HG03469 (cell line): ENCODE measurements around the gene INSC.

Experiments
- ATAC-seq: cut with Tn5 transposase; IDR thresholded peaks from one replicate; pipeline ENCODE4 v1.9.1; 2021; ENCODE audit warnings: mild to moderate bottlenecking, moderate library complexity, moderate number of reproducible peaks; ENCODE audit not compliant: unreplicated experiment

The INSC gene

DNA sequence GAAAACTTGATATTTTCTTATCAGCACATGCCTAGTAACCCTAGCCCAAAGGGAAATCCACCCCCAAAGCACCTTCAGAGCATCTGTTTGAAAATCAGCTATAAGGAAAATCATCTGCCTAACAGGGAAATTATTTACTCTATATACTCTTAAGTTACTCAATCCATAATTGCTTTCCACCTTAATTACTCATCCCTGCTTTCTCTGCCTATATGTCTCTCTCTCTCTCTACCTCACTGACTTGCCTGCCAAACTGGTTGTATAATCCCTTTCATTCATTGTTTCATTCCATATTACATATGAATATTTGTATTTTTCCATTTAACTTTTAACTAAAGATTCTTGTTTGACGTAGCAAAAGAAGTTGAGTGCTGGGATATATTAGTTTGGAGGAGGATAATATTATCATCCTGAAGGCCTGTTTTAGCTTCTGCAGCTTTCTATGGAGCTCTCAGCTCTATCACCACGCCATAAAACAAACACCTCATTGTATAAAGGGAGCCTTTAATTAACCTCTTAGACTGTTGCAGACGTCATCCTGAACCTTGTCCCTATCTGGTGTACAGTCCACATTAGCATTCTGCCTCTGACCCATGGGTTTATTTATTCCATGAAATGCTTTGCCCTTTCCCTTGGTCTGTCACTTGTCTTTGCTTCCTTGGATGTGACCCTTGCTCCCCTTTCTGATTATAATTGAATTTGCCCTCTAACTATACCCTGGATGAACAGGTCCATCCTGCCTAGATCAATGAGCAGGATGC is 98.9 kb downstream of the INSC start:
- no peak for ATAC-seq

DNA sequence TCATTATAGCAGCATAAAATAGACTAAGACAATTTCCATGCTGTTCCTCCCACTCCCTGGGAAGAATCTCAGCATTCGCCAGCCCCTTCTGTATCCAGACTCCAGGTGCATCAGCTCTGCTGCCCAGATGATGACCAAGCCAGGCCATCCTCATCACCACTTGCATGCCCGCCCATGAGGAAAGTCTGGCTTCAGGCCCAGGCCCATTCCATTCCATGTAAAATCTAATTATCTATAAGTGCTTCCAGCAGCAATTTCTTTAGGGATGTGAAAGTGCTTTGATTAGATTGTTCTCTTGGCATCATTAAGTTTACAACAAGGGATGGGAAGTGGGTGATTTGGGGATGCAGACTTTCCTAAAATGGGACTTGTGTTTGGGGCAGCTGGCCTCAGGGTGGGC is 100.3 kb downstream of the INSC start:
- ATAC-seq = no peak

DNA sequence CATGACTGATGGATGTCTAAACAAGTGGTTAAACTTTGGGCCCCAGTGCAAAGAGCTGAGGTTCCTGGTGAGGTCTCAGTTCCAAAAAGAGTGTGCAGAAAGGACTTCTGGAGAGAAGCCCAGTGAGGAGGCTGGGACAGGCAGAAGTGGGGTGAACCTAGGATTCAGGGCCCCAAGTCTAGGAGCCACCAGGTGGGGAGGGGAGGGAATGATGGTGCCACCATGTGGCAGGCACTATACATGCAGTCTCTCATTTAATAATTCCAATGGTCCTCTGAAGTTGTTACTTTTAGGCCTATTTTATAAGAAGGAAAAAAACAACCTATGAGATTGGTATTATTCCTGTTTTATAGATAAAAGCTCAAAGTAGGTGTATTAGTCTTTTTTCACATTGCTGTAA is 102.0 kb downstream of the INSC start:
- ATAC-seq = peak; percentile 65

DNA sequence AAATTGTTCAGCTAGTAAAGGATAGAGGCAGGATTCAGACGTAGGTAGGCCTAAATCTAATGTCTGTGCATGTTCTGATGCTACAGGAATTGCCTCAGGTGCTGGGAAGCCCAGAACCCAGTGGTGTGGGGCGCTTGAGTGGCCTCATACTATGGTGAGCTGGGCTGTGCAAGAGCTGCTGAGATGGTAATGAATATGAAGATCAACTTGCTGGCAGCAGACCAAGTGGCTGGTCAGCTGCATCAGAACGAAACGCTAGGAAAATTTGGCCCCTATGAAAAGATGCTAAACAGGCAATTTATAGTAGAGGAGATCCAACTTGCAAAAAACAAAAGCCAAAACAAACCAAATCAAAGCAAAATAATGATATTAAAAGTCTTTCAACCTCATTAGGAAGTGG is 102.7 kb downstream of the INSC start:
- no peak for ATAC-seq

DNA sequence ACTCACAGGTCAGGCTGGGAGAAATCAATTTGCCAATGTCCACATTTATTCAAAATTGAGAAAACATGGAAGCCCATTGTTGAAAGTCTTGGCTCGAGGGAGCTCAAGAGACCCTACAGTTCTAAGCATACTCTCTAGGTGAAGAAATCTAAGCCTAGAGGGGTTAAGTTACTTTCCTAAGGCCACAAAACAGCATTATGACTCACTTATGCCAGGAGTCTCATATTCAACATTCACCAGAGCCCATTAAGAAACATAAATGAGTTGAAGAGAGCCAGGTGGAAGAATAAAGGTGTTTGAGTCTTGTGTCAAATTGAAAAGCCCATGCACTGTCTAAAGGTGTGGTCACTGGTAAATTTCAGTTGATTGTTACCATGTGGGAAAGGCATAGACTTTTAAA is 108.1 kb downstream of the INSC start:
- no peak for ATAC-seq

DNA sequence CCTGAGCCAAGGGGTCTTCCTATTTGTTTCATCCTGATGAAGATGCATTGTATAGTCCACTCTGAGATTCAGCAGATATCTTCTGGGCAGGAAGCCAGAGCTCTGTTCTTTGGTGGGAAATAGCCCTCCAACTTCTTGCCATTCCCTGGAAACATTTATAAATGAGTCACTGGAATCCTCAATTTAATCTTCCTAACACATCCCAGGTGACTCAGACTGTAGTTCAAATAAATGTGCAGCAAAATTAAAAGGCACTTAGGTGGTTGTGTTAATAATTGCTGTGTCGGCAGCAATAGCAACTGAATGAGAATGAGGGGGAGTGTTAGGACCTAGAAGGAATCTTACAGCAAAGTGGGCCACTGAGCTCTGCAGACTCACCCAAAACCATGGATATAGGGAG is 108.6 kb downstream of the INSC start:
- ATAC-seq = no peak

DNA sequence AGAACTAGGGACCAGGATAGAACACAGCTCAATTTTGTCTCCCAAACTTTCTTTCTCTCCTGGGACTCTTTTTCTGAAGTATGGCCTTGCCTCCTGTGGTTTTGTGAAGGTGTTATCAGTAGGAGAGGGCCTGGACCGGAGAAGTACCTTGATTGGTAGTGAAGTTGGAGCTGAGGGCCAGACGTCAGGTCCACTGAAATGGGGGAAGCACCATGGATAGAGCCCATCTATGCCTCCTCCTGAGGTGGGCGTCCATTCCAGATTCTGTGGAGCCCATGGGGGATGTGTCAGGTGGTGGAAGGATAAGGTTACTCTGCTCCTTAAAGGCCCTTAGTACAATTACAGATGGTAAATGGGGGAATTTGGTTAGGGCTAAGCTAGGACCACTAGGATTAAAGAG is 109.7 kb downstream of the INSC start:
- ATAC-seq = no peak

DNA sequence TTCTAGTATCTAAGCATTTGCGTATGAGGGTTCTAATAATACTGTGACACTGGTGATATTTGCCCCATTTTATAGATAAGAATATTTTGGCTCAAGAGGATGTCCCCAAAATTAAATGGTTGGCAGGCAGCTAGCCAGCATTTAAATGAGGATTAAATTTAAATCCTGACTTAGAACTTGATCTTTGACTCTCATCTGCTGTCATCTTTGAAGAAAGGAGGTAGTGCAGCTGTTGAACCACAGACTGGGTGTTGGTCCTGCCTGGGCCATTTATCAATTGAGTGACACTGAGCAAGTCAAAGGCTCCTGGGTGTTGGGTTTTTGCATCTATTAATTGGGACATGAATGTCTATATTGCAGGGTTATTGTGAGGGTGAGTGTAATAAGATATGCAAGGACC is 112.3 kb downstream of the INSC start:
- ATAC-seq = no peak

DNA sequence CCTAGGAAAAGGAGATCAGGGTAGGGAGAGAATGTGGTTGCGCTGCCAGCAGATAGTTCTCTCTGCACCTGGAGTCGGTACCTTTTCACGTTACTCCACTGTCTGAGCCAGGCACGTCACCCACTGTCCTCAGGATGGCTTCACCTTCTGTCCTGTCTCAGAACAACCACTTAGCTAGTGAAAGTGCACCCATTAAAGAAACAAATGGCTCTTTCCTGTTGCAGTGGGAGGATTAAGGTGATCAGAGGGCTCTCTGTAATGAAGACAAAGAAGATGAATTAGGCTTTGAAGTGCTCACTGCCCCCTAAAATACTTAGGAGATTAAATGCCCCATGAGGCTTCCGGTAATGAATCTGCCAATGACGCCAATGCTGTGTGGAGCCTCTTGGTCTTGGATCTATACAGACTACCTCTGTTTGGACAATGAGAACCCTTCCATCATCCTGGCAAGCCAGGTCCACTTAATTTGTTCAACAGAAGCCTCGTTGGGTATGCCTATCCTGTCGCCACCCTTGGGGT is 113.7 kb downstream of the INSC start:
- no peak for ATAC-seq

DNA sequence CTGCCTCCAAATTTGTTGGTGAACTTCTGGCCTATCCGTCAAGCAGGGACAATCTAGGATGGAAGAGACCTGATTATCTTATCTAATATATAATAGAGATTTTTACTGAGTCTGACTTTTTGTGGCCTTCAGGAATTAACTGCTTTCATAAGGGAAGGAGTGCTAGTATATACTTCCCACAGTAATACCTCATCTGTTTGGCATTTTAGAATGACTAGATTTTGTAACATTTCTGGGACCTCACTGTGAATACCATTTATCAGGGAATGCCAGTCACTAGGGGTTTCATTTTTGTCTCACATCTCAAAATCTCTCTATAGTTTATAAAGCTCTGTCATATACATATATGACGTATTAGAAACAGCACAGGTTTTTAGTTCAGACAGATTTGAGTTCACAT is 114.3 kb downstream of the INSC start:
- ATAC-seq = no peak

DNA sequence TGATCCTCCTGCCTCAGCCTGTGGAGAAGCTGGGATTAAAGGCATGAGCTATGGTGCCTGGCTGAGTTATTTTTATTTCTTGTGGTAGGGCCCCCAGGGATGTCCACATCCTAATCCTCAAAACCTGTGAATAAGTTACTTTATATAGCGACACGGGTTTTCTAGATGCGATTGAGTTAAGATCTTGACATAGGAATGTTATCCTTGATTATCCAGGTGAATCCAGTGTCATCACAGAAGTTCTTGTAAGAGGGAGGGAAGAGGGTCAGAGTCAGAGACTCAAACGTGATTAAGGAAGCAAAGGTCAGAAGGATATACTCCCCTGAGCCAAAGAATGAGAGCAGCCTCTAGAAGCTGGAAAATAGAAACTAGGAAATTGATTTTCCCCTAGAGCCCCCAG is 117.8 kb downstream of the INSC start:
- no peak for ATAC-seq

DNA sequence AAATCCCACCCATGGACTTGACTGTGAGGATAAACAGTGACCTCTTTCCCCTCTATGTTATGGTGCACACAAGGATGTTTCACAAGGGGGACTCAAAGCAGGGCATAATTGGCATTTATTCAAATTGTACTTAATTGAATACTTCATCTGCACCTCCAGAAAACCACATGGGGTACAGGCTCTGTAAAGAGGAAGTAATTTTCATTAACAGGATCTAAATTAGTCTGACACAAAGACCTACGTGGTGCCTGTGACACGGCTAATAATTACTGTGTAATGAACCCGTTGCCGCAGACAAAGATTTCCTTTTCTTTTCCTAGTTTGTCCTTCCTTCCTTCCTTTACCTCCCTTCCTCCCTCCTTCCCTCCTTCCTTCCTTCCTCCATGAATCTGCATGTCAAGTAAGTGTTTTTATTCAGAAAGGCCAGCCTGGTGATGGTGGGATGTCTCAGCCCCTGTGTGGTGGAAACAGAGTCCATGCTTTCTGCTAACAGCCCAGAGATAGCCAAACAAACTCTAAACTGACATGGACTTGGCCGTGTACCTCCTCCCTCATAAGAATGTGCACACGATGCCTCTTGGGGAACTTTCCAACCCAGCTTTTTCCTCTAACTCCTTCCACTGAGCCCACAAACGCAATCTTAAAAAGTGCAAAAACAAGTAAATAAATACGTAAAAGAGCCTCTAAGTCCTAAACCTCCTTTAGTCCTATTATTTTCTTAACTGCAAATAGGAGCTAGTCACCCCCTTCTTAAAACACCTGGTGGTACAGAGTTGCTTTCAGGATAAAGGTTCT is 118.8 kb downstream of the INSC start:
- no peak for ATAC-seq

DNA sequence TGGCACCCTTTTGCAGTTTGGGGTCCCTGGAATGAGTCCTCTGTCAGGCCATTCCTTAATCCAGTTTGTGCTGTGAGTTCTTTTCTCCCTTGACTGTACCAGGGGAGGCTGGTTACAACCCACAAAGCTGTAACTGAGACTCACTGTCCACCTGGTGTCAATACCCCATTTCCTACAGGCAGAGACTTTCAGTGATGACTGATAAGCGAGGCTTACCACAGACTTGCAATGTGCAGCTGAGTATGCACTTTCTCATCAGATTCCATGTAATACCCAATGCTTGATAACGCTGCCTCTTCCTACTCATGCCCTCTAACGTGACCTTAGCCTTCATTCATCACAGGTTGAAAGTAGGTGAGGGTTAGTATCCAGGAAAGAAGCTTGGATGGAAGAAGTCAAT is 120.1 kb downstream of the INSC start:
- no peak for ATAC-seq

DNA sequence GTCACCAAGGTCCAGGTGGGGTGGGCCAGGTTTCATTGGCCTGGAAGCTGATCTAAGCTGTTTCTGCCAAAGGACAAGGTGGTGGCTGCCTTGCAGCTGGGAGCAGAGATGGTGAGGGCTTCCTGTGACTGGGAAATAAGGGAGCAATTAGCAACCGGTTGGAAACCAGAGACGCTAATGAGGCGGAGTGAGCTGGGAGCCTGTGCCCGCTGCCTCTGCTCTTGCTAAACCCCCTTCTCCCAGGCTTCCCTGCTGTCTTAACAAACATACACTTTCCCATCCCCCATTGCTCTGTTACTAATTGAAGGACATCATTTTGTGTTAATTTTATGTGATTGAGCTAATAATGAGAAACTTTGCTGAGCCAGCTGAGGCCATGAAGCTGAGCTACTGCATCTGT is 121.8 kb downstream of the INSC start:
- ATAC-seq = no peak

DNA sequence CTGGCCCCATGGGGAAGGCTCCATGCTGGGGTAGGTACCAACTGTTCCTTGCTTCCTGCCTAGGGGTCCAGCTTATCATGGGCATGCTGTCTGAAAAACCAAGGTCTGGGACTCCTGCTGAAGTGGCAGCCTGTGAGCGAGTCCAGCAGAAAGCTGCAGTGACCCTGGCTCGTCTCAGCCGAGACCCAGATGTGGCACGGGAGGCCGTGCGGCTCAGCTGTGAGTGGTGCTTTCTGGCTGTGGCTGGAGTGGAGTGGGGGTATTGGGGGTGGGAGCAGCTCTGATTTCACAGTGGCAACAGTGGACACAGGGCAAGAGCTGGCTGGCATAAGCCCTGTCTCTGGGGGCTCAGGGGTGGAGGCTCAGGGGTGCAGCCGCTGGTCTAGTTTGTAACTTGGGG is 124.1 kb downstream of the INSC start:
- ATAC-seq = no peak

DNA sequence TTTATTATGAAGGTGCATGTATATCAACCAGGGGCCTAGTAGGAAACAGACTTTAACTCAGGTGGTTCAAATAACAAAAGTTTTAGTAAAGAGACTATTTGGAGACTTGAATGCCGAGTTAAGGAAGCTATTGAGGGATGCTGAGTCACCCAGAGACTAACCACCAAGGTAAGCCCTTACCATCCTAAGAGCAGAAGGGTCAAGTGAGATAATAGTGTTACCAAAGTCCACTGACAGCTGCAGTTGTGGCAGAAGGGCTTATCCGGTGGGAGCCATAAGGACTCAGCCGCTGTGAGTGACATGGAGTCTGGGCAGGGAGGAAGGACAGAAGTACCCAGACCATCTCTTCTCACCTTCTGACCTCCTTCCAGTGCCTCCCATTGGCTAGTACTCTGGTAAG is 134.0 kb downstream of the INSC start:
- no peak for ATAC-seq

DNA sequence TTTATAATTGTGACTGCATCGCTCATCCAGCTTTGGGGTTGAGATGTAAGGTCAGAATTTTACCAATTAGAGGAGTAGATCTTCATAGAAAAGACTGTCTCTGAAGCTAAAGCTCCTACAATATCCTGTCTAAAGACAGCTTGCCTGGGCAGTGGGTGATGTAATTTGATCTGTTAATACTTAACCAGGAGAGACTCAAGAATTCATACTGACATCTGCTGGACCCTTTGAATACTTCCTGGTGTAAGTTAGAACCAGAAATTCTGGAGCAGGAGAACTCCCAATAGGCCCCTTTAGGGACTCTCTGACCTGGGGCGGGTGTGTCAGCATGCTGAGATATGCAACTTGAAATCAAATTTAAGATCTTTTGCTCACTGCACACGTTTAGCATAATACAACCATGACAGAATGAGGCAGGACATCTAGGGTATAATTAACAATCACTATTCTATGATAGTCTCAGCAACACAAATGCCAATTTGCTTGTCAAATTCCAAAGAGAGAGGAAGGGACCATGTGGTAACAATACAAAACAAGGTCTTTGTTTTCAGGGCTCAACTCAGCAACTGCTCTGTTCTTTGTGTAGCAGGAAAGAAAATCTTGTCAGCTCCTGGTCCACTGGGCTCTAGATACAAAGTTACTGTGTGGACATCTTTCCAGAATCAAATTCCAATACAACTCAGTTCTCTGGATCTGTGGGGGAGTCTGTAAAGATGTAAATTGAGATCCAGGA is 143.9 kb downstream of the INSC start:
- peak; percentile 58 for ATAC-seq

DNA sequence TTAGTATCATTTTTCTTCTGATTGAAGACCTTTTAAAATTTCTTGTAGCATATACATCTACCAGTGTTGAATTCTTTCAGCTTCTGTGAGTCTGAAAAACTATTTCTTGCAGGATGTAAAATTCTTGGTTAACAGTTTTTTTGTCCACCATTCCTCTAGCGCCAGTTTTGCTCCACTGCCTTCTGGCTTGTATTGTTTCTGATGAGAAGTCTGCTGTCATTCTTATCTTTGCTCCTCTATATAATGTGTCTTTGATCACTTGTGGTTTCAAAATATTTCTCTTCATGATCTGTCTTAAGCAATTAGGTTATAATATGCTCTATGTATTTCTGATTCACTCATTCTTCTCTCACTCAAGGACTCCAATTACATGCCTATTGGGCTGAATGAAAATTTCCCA is 152.3 kb downstream of the INSC start:
- no peak for ATAC-seq

DNA sequence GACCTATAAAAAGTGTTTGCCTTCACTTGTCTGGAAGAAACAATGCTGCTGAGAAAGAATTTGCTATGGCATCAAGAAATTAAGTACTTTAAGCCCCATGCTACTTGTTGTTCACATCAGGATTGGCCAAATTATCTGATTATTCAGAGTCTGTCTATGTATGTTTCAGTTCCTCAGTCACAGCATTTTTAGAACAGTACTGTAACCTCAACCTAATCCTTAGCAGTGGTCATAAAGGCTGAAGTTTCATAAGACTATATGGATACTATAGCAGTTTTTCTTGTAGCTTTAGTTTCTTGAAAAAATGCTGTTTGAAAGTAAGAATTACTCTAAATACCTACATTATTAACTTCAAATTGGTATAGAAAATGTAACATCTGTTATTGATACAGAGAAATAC is 153.9 kb downstream of the INSC start:
- peak; percentile 44 for ATAC-seq

DNA sequence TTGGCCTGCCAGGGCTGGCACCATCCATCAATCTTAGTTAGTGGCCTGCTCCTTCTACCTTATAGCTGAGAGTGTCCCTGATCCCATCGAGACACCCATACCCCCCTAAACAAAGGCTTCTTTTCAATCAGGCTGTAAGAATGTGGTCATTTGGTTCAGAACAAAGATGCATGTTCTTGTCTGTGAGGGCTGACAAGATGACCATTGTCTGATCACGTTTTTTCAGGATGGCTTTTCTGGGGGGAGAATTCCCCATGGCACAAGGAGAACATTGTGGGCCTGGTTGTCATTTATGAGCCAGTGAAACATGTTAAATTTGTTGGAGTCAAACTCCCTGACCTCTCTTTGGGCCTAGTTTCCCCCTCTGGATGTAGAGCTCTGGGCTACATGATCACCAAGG is 160.4 kb downstream of the INSC start:
- ATAC-seq = no peak

DNA sequence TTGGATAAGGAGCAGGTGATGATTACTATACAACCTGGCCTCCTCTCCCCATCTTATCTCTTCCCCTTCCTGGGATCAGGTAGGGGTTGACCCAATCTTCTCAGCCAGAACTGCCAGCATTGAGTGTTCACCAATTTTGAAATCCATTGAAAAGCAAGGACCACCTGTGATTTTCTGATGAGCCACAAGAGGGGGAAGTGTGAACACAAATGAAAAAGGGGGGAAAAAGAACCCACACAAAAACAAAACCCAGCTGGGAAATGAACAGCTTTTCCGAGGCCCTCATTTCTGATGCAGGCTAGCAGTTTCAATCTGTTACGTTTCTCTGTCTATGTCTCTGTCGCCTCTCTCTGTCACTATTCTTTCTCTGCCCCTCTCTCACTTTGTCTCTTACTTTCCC is 161.9 kb downstream of the INSC start:
- no peak for ATAC-seq

DNA sequence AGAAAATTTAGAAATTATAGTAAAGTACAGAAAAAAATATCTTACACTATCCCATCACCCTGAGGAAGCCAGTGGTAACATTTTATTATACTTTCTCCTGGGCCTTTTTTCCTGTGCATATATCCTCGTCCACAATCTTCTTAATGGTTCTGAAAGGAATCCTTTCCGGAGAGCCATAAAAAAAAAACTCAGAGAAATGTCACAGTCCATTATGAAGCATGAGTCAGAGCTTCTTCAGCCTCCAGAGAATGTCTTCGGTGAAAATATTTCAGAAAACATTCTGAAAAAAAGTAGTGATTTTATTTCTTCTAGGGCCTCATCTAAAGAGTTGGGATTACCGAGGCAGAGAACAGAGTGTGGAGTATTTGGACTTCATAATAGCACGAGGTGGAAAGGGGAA is 163.4 kb downstream of the INSC start:
- ATAC-seq = no peak
